ENCODE measurements around the gene HS6ST1. TPM values are rescaled to one million over a fixed set of nuclear protein-coding genes. Genes with fewer than 3 reads are reported as not detected.

Gene HS6ST1
- total RNA-seq, 1 donor from 2014 or later: 17.9 TPM

DNA sequence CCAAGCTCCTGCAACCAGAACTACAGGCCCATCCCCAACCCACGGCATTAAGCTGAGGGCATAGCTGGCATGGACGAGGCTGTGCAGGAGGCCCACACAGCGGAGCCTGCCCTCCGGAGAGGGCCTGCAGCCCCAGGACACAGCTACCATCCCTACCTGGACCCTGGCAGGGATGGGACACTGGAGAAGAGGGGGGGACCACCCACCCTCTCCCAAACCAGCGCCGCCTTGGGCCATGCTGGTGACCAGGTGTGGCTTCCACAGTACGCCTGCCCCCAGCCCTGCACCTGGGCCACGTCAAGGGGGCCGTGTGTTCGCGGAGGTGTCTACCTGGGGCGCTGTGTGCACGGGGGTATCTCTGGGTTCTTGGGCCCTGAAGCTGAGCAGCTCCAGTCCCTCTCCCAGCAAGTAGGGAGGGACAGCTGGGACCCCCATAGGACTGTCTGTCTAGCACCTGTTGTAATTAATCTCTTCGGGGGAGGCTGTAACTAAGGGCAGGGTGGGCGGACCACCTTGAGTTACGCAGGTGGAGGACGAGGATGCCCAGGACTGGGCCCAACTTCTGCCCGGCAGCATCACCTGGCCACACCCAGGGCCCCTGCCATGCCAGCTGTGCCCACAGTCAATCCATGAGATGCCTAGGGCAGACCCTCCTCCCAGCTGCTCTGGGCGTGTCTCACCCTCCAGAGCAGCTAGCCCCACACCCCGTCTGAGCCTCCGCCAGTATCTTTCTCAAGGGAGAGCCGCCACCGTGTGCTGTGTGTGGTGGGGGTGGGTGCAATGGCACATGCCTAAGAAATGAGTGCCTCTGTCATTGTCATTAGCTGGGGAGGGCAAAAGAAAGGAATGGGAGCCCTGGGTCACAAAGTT, 18.3 kb downstream of the HS6ST1 start:
- no peak for DNase-seq (ENCODE audit: low read depth in 2 of 2)

- DNase-seq (ENCODE audit: low read depth in 2 of 2): no peak
These were observed 19.0 kb downstream of the HS6ST1 start for GRCh38 chr2:128299628-128300027.

GRCh38 chr2:128298846-128299507, 19.7 kb downstream of the HS6ST1 start:
- no peak for DNase-seq (ENCODE audit: low read depth in 2 of 2)

DNA sequence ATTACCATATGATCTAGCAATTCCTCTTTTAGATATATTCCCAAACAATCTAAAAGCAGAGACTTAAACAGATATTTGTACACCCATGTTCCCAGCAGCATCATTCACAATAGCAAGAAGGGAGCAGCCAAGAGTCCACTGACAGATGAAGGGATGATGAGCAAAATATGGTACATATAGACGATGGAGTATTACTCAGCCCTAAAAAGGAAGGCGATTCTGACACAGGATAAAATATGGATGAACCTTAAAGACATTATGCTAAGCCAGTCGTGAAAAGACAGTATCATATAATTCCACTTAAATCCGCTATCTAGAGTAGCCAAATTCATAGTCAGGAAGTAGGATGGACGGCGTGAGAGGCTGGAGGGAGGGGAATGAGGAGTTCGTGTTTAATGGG, 20.4 kb downstream of the HS6ST1 start:
- no peak for DNase-seq (ENCODE audit: low read depth in 2 of 2)

DNA sequence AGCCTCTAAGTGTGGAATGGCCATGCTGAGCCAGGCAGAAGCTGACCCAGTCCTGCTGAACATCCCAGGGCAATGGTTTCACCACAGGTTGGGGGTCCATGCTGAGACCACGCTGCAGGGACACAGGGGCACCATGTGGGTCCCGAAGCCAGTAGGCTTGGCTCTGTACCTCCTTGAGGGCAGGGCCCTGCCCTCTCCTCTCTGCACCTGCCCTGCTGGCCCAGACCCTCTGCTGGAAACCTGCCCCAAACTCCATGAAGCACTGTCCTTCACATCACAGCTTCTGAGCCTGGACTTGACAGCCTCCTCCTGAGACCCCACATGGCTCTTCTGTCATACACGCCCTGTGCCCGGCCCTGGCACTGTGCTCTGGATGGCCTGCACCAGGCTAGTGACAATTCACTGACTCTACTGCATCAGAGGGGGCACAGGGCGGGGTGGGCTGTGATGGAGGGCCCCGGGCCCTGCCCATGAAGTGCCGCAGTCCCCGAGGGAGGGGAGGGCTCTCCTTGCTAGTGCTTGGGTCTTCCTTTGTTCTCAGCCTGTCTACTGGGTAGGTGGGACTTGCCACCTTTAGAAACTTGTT, 24.7 kb downstream of the HS6ST1 start:
- DNase-seq (ENCODE audit: low read depth in 2 of 2): no peak

- DNase-seq (ENCODE audit: low read depth in 2 of 2): no peak
These were observed 25.3 kb downstream of the HS6ST1 start for GRCh38 chr2:128293426-128293755.

DNA sequence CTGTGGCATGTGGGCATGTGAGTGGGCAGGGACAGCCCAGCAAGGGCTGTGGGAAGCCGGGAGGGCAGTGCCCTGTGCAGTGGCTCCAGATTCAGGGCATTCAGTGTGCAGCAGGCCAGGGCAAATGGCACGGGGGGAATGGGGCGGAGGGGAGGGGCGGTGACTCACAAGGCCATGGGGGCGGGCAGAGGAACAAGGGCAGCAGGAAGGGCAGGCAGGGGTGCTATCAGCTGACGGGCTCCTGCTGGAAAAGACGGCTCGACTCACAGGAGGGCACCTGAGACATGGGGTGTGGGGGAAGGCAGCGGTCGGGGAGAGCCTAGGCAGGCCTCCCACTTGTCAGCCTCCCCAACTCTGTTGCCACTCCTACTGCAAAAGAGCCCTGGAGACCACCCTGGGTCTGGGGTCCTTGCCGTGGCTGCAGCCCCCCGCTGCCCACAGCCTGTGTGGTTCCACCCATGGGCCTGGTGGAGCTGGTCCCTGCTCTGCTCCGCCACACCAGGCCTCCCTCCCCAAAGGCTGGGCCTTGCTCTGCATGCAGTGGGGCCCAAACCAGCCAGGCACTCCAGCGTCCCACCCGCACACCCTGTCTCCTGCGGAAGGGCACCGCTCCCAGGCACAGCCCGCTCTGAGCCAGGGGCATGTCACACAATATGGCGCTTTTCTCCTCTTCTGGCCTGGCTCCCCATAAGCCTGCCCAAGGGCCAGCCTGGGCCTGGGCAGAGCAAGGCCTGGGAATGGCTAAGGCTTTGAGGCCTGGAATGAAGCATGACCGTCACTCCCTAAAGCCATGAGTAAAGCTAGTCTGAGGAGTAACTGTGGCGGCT, 25.9 kb downstream of the HS6ST1 start:
- DNase-seq (ENCODE audit: low read depth in 2 of 2): no peak

- no peak for DNase-seq (ENCODE audit: low read depth in 2 of 2)
These were observed 26.6 kb downstream of the HS6ST1 start for GRCh38 chr2:128291844-128292598.

GRCh38 chr2:128291161-128291843, 27.4 kb downstream of the HS6ST1 start:
- DNase-seq (ENCODE audit: low read depth in 2 of 2): no peak

DNA sequence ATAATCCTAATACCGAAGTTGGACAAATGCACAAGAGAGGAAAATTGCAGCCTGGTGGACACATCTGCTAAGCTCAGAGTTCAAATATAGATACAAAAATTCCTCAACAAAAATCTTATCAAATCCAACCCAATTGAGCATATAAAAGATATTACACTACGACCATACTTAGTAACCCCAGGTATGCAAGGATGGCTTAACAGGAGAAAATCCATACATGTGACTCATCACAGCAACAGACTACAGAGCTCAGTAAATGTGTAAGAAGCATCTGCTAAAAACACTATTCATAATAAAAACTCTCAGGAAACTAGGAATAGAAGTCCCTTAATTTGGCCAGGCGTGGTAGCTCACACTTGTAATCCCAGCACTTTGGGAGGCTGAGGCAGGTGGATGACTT, 28.3 kb downstream of the HS6ST1 start:
- DNase-seq (ENCODE audit: low read depth in 2 of 2): no peak

- DNase-seq (ENCODE audit: low read depth in 2 of 2): peak in 1 of 2 donors; percentile 68
These were observed 29.2 kb downstream of the HS6ST1 start for GRCh38 chr2:128289439-128289838.

DNA sequence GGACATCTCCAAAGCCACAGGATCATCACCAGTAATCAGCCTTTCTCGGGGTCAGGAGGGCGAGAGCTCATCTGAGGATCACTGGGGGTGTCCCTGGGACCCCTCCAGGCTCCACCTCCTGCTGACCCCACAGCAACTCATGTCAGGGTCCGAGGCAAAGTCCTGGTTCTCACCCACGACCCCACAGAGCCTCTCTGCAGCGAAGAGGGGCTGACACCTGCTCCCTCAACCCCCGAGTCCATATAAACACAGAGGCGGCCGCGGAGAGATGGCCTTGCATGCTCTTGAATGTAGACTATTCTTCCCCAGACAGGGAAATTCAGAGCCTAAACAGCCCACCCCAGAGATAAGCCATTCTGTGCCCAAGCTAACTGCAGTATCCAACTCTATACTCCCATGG, 29.9 kb downstream of the HS6ST1 start:
- DNase-seq (ENCODE audit: low read depth in 2 of 2): no peak

- DNase-seq (ENCODE audit: low read depth in 2 of 2): no peak
These were observed 30.6 kb downstream of the HS6ST1 start for GRCh38 chr2:128287780-128288735.

DNA sequence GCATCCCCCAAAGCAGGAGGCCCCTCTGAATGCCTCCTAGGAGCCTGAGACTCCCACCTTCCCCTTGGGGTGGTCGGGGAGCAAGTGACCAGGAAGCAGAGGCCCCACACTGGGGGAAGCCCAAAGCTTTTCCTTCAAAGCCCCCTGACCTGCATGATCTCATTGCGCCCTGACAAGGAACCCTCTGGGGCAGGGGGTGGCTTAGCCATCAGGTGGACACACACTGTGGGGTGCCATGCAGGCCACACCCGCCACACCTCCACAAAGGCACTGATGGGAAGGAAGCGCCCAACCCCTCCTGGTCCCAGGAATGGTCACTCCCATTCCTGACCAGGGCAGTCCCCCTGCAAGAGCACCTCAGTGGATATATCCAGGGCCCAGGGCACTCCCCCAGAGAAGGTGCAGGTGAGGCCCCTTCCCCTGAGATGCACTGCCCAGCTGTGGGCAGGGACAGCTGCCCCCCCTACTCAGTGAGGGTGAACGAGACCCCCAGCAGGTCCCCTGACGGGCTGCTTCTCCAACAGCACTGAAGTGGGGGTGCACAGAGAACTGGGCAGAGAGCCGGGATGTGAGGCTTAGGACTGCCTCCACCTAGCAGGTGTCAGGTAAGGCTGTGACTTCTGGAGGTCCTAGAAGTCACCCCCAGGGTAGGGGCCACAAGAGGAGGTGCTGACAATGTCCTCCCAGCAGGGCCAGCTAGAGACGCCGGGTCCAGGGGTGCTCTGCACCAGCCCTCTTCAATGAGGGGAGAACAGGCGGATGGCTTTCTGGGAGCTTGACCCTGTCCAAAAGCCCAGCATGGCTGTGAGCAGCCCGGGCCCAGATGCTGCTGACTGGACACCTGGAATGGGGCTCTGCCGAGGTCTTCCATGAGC, 31.5 kb downstream of the HS6ST1 start:
- DNase-seq (ENCODE audit: low read depth in 2 of 2): no peak

DNA sequence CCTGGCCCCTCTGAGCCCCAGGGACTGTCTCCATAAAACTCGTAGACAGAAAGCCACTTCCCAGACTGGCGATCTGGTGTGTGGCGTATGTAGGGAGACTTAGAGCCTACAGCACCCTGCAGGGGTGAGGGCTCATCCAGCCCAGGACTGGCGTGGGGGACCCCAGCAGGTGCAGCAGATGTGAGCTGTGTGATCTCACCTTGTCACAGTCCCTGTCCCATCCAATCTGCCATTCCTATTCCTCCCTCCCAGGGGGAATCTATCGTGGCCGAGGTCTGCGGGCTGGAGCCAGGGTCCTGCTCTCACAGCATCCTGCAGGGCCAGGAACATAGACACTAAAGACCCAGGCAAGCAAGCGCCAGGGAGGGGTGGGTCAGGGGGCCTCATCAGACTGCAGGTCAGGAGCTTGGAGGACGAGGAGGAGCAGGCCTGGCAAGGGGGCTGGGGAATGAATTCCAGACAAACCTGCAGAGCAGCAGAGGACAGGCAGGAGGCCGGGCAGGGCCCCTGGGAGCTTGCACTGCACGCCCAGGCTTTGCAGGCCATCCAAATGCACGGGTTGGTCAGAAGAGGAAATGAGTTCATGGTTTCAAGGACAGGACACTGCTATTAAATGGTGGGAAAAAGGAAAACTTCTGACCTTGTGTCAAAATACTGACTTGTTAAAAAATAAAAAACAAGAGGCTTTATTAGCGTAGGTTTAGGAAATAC, 32.5 kb downstream of the HS6ST1 start:
- DNase-seq (ENCODE audit: low read depth in 2 of 2): peak; percentile 71 to 73

DNA sequence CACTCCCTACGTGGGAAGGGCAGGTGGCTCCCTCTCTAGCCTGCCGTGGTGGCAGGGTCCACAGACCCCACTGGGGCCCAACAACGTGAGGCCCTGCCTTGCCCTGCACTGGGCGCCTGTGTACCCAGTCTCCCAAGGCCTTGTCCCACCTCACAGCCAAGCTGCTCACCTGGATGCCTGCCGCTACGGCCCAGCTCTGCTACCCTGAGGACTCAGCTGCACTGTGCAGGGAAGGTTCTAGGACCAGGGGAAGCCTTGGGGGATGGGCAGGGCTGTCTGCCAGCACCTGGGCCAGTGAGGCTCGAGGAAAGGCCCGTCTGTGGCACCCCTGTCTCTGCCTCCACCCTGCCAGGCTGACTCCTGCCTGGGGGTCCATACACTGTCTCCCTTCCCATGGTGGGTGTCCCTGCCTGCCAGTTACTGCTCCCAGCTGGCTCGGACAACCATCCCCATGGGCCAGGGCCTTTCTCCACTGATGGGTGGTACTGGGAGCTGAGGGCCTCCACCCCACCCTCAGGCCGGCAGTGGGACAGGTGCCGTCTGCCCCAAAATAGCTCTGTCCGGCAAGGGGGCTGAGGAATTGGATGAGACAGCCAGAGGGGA, 33.2 kb downstream of the HS6ST1 start:
- no peak for DNase-seq (ENCODE audit: low read depth in 2 of 2)

GRCh38 chr2:128284841-128285240, 33.8 kb downstream of the HS6ST1 start:
- no peak for DNase-seq (ENCODE audit: low read depth in 2 of 2)

All from lung microvascular endothelial cell (primary cell).